Sigmoid colon (tissue), 7 donors: Measurements from ENCODE around the gene NR1I3. TPM values are rescaled to one million over a fixed set of nuclear protein-coding genes. Genes with fewer than 3 reads are reported as not detected.
"Not testable (repeated sequence)": the region's sequence is repeated elsewhere in the genome, so short reads cannot be mapped to it uniquely, and the experiment has no call there.

Experiments used
- DNase-seq: peaks from one replicate; pipeline ENCODE4 v3.0.0-alpha.2; 2019
- H3K27ac ChIP-seq, 4 donors: fragments of 200-600 bp; sonication (generic); one replicate each; pipeline ENCODE4 v1.5.1; 2016 to 2019; ENCODE audit warnings: mild to moderate bottlenecking in 1 of 4
- H3K27me3 ChIP-seq, 3 donors: fragments of 200-600 bp; sonication (generic); one replicate each; pipeline ENCODE4 v1.5.1; 2019; ENCODE audit warnings: mild to moderate bottlenecking in 1 of 3
- H3K36me3 ChIP-seq, 4 donors: fragments of 200-600 bp; sonication (generic); one replicate each; pipeline ENCODE4 v1.5.1; 2016 to 2019
- H3K4me1 ChIP-seq, 4 donors: fragments of 200-600 bp; sonication (generic); one replicate each; pipeline ENCODE4 v1.5.1; 2017 to 2019
- H3K4me3 ChIP-seq, 4 donors: fragments of 200-600 bp; sonication (generic); one replicate each; pipeline ENCODE4 v1.5.1; 2017 to 2019; ENCODE audit warnings: mild to moderate bottlenecking in 2 of 4, moderate library complexity in 1 of 4
- H3K9me3 ChIP-seq, 4 donors: fragments of 200-600 bp in 3 of 4; sonication (generic) in 3 of 4; one replicate each; pipeline versions ENCODE4 v1.5.1 to v1.6.1; 2013 to 2019
- EP300 ChIP-seq, 4 donors: sonication (generic); formaldehyde crosslinking; IDR thresholded peaks; one replicate each; pipeline ENCODE4 v1.6.1; 2017; ENCODE audit warnings: antibody characterized with exemption in 4 of 4
- POLR2A ChIP-seq, 2 donors: fragments of 450-650 bp; IDR thresholded peaks; one replicate each; pipeline ENCODE4 v1.6.1; 2016; ENCODE audit warnings: antibody characterized with exemption in 2 of 2, mild to moderate bottlenecking in 2 of 2, moderate library complexity in 2 of 2
- POLR2AphosphoS5 ChIP-seq, 4 donors: sonication (generic); formaldehyde crosslinking; IDR thresholded peaks; one replicate each; pipeline ENCODE4 v1.6.1; 2017; ENCODE audit warnings: antibody characterized with exemption in 4 of 4
- WGBS, 2 donors: extraction: QIAGEN DNeasy Blood & Tissue Kit; methylation state at CpG; one replicate each; pipeline ENCODE4 v1.1.7; 2013; 5-methylcytosine and 5-hydroxymethylcytosine counted together
- intact Hi-C: fragments of 100-400 bp; cut with DNase I; formaldehyde crosslinking; loops from one replicate; pipeline ENCODE4 v1.15.1; 2023
- polyA plus RNA-seq, 3 donors: library from polyadenylated mRNA; stranded (reverse); fragments of 200-250 nt; gene quantifications; one replicate each; pipeline ENCODE4 v1.2.3, GENCODE V29; 2013
- total RNA-seq, 4 donors: library from RNA; depleted of rRNA; stranded (reverse); fragments of >200 nt; gene quantifications; one replicate each; pipeline ENCODE4 v1.1.0, GENCODE V29; 2016
- TF ChIP-seq, protein P1 (sequence below), 4 experiments: fragments of 450-650 bp in 3 of 4; fragments of 200-600 bp in 1 of 4; IDR thresholded peaks; one replicate each; pipeline ENCODE4 v1.5.1; 2016 to 2019; ENCODE audit warnings: antibody characterized with exemption in 4 of 4, mild to moderate bottlenecking in 3 of 4, moderate library complexity in 2 of 4
- donor health status: healthy with polysubstance abuse.
- donor health status: Bipolar disorder and iron deficiency.
- donor health status: healthy.

The NR1I3 gene
- total and polyA plus RNA-seq, 7 donors, result 0.13 TPM; not detected in 6

DNA sequence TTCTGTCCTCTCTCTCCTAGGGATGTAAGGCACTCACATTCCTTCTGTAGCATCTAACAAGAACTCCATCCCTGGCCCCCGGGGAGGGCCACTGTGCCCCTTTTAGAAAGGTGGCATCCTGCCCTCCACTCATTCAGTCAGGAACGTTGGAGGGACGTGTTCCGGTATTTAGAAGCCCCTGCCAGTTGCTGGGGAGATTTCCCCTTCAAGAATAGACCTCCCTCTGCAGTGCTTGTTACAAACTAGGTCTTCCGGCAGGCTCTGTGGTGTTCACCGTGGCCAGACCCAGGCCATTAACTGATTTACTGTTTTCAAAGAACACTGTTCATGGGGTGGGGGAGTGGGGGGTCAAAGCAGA lies 21.3 kb upstream of the NR1I3 start:
- DNase-seq, result no peak
- peak overlapping the region in 1 of 4 donors; percentile 69 for H3K27ac ChIP-seq
- TF ChIP-seq EP300 (IDR thresholded peaks at IDR 0.05), result no peak
- TF ChIP-seq, protein P1, sequence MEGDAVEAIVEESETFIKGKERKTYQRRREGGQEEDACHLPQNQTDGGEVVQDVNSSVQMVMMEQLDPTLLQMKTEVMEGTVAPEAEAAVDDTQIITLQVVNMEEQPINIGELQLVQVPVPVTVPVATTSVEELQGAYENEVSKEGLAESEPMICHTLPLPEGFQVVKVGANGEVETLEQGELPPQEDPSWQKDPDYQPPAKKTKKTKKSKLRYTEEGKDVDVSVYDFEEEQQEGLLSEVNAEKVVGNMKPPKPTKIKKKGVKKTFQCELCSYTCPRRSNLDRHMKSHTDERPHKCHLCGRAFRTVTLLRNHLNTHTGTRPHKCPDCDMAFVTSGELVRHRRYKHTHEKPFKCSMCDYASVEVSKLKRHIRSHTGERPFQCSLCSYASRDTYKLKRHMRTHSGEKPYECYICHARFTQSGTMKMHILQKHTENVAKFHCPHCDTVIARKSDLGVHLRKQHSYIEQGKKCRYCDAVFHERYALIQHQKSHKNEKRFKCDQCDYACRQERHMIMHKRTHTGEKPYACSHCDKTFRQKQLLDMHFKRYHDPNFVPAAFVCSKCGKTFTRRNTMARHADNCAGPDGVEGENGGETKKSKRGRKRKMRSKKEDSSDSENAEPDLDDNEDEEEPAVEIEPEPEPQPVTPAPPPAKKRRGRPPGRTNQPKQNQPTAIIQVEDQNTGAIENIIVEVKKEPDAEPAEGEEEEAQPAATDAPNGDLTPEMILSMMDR (IDR thresholded peaks at IDR 0.05), result no peak
- no peak for TF ChIP-seq POLR2A (IDR thresholded peaks at IDR 0.05)
- no peak for TF ChIP-seq POLR2AphosphoS5 (IDR thresholded peaks at IDR 0.05)
- H3K27me3 ChIP-seq, result peaks cover 0 to 34% (median 25%) of the 10 kb centered on the region in 3 donors
- intact Hi-C loops, result no loop called here
- H3K9me3 ChIP-seq, result peaks cover 0 to 12% (median 10%) of the 10 kb centered on the region in 4 donors
- H3K4me1 ChIP-seq, result peaks cover 0 to 26% (median 12%) of the 10 kb centered on the region in 4 donors
- 48 to 55% methylated on average over 6 of the region's 6 CpGs for WGBS, 2 donors
- no peaks in the 10 kb centered on the region for H3K36me3 ChIP-seq
- H3K4me3 ChIP-seq, result peak overlapping the region in 3 of 4 donors; percentile 45 to 60 (median 59)

DNA sequence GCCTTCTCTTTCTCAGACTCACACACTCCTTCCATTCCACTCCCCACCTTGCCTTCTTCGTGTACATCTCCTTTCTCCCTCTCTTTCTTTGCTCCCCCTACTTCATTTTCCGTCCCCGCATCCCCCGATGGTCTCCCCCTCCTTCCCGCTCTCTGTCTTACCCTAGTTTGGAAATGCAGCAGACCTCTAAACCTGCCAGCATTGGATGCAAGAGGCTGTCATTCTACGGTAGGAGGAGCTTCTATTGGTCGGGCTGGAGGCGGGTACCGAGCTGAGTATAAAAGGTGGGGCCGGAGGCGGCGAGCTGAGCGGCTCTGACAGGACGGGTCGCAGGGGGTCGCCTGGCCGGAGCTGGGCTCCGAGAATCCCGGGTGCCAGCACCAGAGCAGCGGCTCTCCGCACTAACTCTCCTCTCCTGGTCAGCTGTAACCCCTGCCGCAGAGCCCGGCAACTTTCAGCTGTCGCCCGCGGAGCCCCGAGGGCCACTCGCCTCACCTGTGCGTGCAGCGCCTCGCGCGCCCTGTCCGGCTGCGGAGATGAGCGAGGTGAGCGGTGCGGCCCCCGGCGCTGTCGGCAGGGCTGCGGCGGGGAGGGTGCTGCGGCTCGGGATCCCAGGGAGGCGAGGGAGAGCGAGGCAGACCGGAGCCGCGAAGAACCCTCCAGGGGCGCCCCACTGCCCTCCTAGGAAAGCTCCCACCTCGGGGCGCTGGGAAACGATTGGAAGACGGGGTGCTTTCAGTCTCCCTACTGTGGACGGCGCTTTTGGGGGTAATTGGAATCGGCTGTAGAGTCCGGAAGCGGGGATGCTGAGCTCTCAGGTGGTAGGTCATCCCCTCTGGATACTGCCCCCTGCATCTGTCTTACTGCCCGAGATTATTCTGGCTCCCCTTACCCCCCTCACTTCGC lies 20.7 kb upstream of the NR1I3 start, which contains the start of gene PCP4L1:
PCP4L1 (plus strand) TSS at position 307 of the 906 bp plus-strand sequence; CDS start at position 537, 230 bp downstream.
- Histone ChIP-seq H3K36me3 (no peaks in the 10 kb centered on the region), H3K4me3 (peak within 1 kb of the TSS; percentile 45 to 60 (median 54)), H3K27me3 (peaks cover 0 to 34% (median 25%) of the 10 kb centered on the region in 3 donors), H3K4me1 (peaks cover 0 to 26% (median 12%) of the 10 kb centered on the region in 4 donors), H3K9me3 (peaks cover 0 to 12% (median 10%) of the 10 kb centered on the region in 4 donors), H3K27ac (peak within 1 kb of the TSS; percentile 44 to 69 (median 55))
- peak; percentile 84 for DNase-seq
- intact Hi-C loops, result no loop called here
- TF ChIP-seq, protein P1 (IDR thresholded peaks at IDR 0.05), result no peak
- TF ChIP-seq POLR2AphosphoS5 (IDR thresholded peaks at IDR 0.05), result peak in 3 of 4 donors; percentile 18 to 51 (median 32)
- WGBS, 2 donors, result 4 to 6% methylated on average over 62 of the region's 62 CpGs

DNA sequence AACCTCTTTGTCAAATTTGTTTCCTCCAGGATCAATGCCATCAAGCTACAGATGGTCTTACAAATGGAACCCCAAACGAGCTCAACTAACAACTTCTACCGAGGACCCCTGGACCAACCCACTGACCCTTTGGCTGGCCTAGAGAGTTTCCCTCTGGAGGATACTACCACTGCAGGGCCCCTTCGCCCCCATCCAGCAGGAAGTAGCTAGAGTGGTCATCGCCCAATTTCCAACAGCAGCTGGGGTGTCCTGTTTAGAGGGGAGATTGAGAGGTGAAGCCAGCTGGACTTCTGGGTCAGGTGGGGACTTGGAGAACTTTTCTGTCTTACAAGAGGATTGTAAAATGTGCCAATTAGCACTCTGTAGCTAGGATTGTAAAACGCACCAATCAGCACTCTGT lies 19.1 kb upstream of the NR1I3 start:
- WGBS, 2 donors, result 91 to 96% methylated on average over 5 of the region's 5 CpGs
- H3K27ac ChIP-seq, DNase-seq, H3K36me3 ChIP-seq, intact Hi-C loops, H3K4me3 ChIP-seq: not testable (repeated sequence)
- H3K9me3 ChIP-seq, result peaks cover 0 to 12% (median 10%) of the 10 kb centered on the region in 4 donors
- peaks cover 0 to 26% (median 12%) of the 10 kb centered on the region in 4 donors for H3K4me1 ChIP-seq
- peaks cover 0 to 34% (median 25%) of the 10 kb centered on the region in 3 donors for H3K27me3 ChIP-seq

- 84 to 88% methylated on average over 4 of the region's 4 CpGs for WGBS, 2 donors
- Histone ChIP-seq H3K4me1 (peaks cover 0 to 18% (median 12%) of the 10 kb centered on the region in 4 donors), H3K27me3 (peaks cover 0 to 34% (median 25%) of the 10 kb centered on the region in 3 donors), H3K9me3 (peaks cover 0 to 12% (median 10%) of the 10 kb centered on the region in 4 donors)
- H3K4me3 ChIP-seq, H3K36me3 ChIP-seq, DNase-seq, intact Hi-C loops, H3K27ac ChIP-seq: not testable (repeated sequence)
Observed at GRCh38 chr1:161255955-161256520, 18.0 kb upstream of the NR1I3 start.

DNA sequence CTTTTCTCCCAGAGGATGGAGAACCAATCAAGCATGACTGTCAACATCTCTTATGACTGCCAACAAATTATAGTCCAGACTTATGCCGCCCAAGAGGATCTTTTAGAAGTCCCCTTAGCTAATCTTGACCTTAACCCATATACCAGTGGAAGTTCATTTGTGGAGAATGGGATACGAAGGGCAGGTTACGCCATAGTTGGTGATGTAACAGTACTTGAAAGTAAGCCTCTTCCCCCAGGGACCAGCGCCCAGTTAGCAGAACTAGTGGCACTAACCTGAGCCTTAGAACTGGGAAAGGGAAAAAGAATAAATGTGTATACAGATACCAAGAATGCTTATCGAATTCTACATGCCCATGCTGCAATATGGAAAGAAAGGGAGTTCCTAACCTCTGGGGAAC lies 17.3 kb upstream of the NR1I3 start:
- H3K4me3 ChIP-seq, intact Hi-C loops, DNase-seq, H3K36me3 ChIP-seq, H3K27ac ChIP-seq: not testable (repeated sequence)
- H3K27me3 ChIP-seq, result peaks cover 0 to 30% (median 22%) of the 10 kb centered on the region in 3 donors
- peaks cover 0 to 15% (median 12%) of the 10 kb centered on the region in 4 donors for H3K4me1 ChIP-seq
- 88 to 90% methylated on average over 5 of the region's 5 CpGs for WGBS, 2 donors
- H3K9me3 ChIP-seq, result peaks cover 0 to 12% (median 10%) of the 10 kb centered on the region in 4 donors

DNA sequence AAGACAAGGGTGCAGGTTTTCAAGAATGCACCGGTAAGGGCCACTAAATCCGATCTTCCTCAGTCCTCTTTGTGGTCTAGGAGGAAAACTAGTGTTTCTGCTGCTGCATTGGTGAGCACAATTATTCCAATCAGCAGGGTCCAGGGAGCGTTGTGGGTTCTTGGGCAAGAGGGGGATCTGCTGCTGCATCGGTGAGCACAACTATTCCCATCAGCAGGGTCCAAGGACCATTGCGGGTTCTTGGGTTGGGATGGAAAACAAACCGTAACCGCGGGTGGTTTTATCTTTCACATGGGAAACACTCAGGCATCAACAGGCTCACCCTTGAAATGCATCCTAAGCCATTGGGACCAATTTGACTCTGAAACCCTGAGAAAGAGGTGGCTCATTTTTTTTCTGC lies 13.6 kb upstream of the NR1I3 start:
- Histone ChIP-seq H3K4me1 (no peaks in the 10 kb centered on the region), H3K27ac (no peak overlapping the region), H3K9me3 (peaks cover 0 to under 1% (median under 1%) of the 10 kb centered on the region in 4 donors), H3K27me3 (no peaks in the 10 kb centered on the region), H3K4me3 (no peak overlapping the region), H3K36me3 (no peaks in the 10 kb centered on the region)
- no peak for DNase-seq
- TF ChIP-seq POLR2AphosphoS5 (IDR thresholded peaks at IDR 0.05), result no peak
- TF ChIP-seq, protein P1 (IDR thresholded peaks at IDR 0.05), result no peak
- WGBS, 2 donors, result 95 to 97% methylated on average over 8 of the region's 8 CpGs
- intact Hi-C loops, result no loop called here
